Measurements from ENCODE around the gene NFKB2.

NFKB2 gene

GRCh38 chr10:102450374-102451104 is 55.0 kb downstream of the NFKB2 start:
- TF ChIP-seq BACH2 (CRISPR knock-in tag; IDR thresholded peaks at IDR 0.05; ENCODE audit: borderline replicate concordance) (peak; percentile 70; the same call in 1 of the 2 replicates), SNAI2 (CRISPR knock-in tag; IDR thresholded peaks at IDR 0.05) (0 out of 2 replicates have a peak, but pooled peaks have one; percentile 12), ARNTL (CRISPR knock-in tag; IDR thresholded peaks at IDR 0.05; ENCODE audit: borderline replicate concordance, low read depth) (peak; percentile 72; the same call in 1 of the 2 replicates), CSRNP3 (CRISPR knock-in tag; IDR thresholded peaks at IDR 0.05) (no peak), ZNF8 (CRISPR knock-in tag; IDR thresholded peaks at IDR 0.05) (no peak), ESRRG (CRISPR knock-in tag; IDR thresholded peaks at IDR 0.05) (no peak), PPARA (CRISPR knock-in tag; IDR thresholded peaks at IDR 0.05; ENCODE audit: borderline replicate concordance) (0 out of 2 replicates have a peak, but pooled peaks have one; percentile 35), TSHZ2 (CRISPR knock-in tag; IDR thresholded peaks at IDR 0.05) (peak; percentile 68; the same call in 1 of the 2 replicates), OSR1 (CRISPR knock-in tag; IDR thresholded peaks at IDR 0.05) (no peak)
- ATAC-seq = peak; percentile 84

GRCh38 chr10:102451105-102451969 is 55.8 kb downstream of the NFKB2 start, which contains the start of gene C10orf95:
C10orf95 (minus strand) TSS chr10:102451543; CDS start chr10:102451093, 450 bp downstream.
- TF ChIP-seq GLIS3 (CRISPR knock-in tag; IDR thresholded peaks at IDR 0.05) (no peak), ZNF8 (CRISPR knock-in tag; IDR thresholded peaks at IDR 0.05) (no peak), CREB5 (CRISPR knock-in tag; IDR thresholded peaks at IDR 0.05; ENCODE audit: low read depth) (no peak), TCF4 (CRISPR knock-in tag; IDR thresholded peaks at IDR 0.05; ENCODE audit: borderline replicate concordance) (no peak), ZFP3 (CRISPR knock-in tag; IDR thresholded peaks at IDR 0.05) (no peak), ISL1 (CRISPR knock-in tag; IDR thresholded peaks at IDR 0.05) (no peak), BACH2 (CRISPR knock-in tag; IDR thresholded peaks at IDR 0.05; ENCODE audit: borderline replicate concordance) (no peak), OSR1 (CRISPR knock-in tag; IDR thresholded peaks at IDR 0.05) (no peak), ARNTL (CRISPR knock-in tag; IDR thresholded peaks at IDR 0.05; ENCODE audit: borderline replicate concordance, low read depth) (no peak), CSDC2 (CRISPR knock-in tag; IDR thresholded peaks at IDR 0.05) (no peak), ZNF565 (CRISPR knock-in tag; conservative IDR thresholded peaks at IDR 0.05; ENCODE audit: low read depth) (no peak), CSRNP3 (CRISPR knock-in tag; IDR thresholded peaks at IDR 0.05) (no peak), ZC3H10 (CRISPR knock-in tag; IDR thresholded peaks at IDR 0.05) (no peak), PPARA (CRISPR knock-in tag; IDR thresholded peaks at IDR 0.05; ENCODE audit: borderline replicate concordance) (no peak), RARB (CRISPR knock-in tag; IDR thresholded peaks at IDR 0.05) (no peak)
- peak; percentile 6; the same call in 2 of the 3 replicates for ATAC-seq

Measured in SK-N-SH treated with all-trans-retinoic acid at 6 μM for 48 hours (cell line).